Mesenchymal stem cell (in vitro differentiated cells and primary cell): ENCODE results near the gene PTMA.

Experiments
- DNase-seq: peaks from one replicate; pipeline ENCODE4 v3.0.0-alpha.2; 2013
- H2AFZ ChIP-seq: one replicate; pipeline ENCODE4 v1.6.1; 2013; ENCODE audit warnings: low read depth, mild to moderate bottlenecking, control low read depth, inconsistent platforms, low read length, moderate library complexity
- H2AK5ac ChIP-seq: 2 replicates; pipeline ENCODE4 v1.6.1; 2013; ENCODE audit warnings: low read length, moderate library complexity, mild to moderate bottlenecking, inconsistent platforms; ENCODE audit not compliant: severe bottlenecking
- H2BK120ac ChIP-seq: one replicate; pipeline ENCODE4 v1.6.1; 2013; ENCODE audit warnings: low read depth, mild to moderate bottlenecking, inconsistent platforms, low read length, moderate library complexity
- H2BK12ac ChIP-seq, 2 experiments: one replicate each; pipeline ENCODE4 v1.6.1; 2013; ENCODE audit warnings: inconsistent platforms in 2 of 2, low read length in 2 of 2, mild to moderate bottlenecking in 2 of 2, moderate library complexity in 2 of 2, control low read depth in 1 of 2
- H2BK15ac ChIP-seq: one replicate; pipeline ENCODE4 v1.6.1; 2013; ENCODE audit warnings: mild to moderate bottlenecking, low read depth, inconsistent platforms; ENCODE audit not compliant: poor library complexity, severe bottlenecking
- H2BK5ac ChIP-seq: 2 replicates; pipeline ENCODE4 v1.6.1; 2013; ENCODE audit warnings: low read depth, mild to moderate bottlenecking, low read length, control low read depth, inconsistent platforms; ENCODE audit not compliant: poor library complexity, severe bottlenecking
- H3K14ac ChIP-seq, 2 experiments: one replicate each; pipeline ENCODE4 v1.6.1; 2013; ENCODE audit warnings: inconsistent platforms in 2 of 2, low read length in 2 of 2, control low read depth in 1 of 2, mild to moderate bottlenecking in 1 of 2, moderate library complexity in 1 of 2
- H3K18ac ChIP-seq, 2 experiments: one replicate each; pipeline ENCODE4 v1.6.1; 2013; ENCODE audit warnings: inconsistent platforms in 2 of 2, low read length in 2 of 2, control low read depth in 1 of 2, low read depth in 1 of 2, mild to moderate bottlenecking in 1 of 2
- H3K23ac ChIP-seq, 2 experiments: one replicate each; pipeline ENCODE4 v1.6.1; 2013; ENCODE audit warnings: inconsistent platforms in 2 of 2, low read length in 2 of 2, mild to moderate bottlenecking in 2 of 2, moderate library complexity in 2 of 2, control low read depth in 1 of 2
- H3K27ac ChIP-seq: 2 replicates; pipeline ENCODE4 v1.5.1; 2013; ENCODE audit warnings: mild to moderate bottlenecking, moderate library complexity, low read length, control low read depth, inconsistent platforms; ENCODE audit not compliant: poor library complexity, severe bottlenecking
- H3K27me3 ChIP-seq, 2 experiments: 2 replicates each; pipeline versions ENCODE4 v1.6.1 to v1.7.0; 2013; ENCODE audit warnings: low read length in 2 of 2, mild to moderate bottlenecking in 2 of 2, moderate library complexity in 2 of 2, control low read depth in 1 of 2, inconsistent platforms in 1 of 2; ENCODE audit not compliant: control insufficient read depth in 1 of 2, insufficient read depth in 1 of 2
- H3K36me3 ChIP-seq, 2 experiments: 2 replicates each; pipeline versions ENCODE4 v1.6.1 to v1.7.0; 2013; ENCODE audit warnings: low read length in 2 of 2, control low read depth in 1 of 2, inconsistent platforms in 1 of 2, low read depth in 1 of 2, mild to moderate bottlenecking in 1 of 2; ENCODE audit not compliant: insufficient read depth in 2 of 2, control insufficient read depth in 1 of 2
- H3K4ac ChIP-seq, 2 experiments: one replicate each; pipeline ENCODE4 v1.6.1; 2013; ENCODE audit warnings: inconsistent platforms in 2 of 2, low read length in 2 of 2, mild to moderate bottlenecking in 2 of 2, moderate library complexity in 2 of 2, control low read depth in 1 of 2, low read depth in 1 of 2
- H3K4me1 ChIP-seq: 2 replicates; pipeline ENCODE4 v1.6.1; 2013; ENCODE audit warnings: low read depth, low read length, control low read depth; ENCODE audit not compliant: control insufficient read depth, insufficient read depth
- H3K4me2 ChIP-seq: 2 replicates; pipeline ENCODE4 v1.6.1; 2013; ENCODE audit warnings: low read length, mild to moderate bottlenecking, inconsistent platforms; ENCODE audit not compliant: poor library complexity, severe bottlenecking
- H3K4me3 ChIP-seq, 2 experiments: 2 replicates each; pipeline versions ENCODE4 v1.5.1 to v1.7.0; 2013; ENCODE audit warnings: low read length in 2 of 2, mild to moderate bottlenecking in 2 of 2, control low read depth in 1 of 2, low read depth in 1 of 2; ENCODE audit not compliant: insufficient read depth in 1 of 2
- H3K79me1 ChIP-seq: replicated peaks from 2 replicates; pipeline ENCODE4 v1.6.1; 2013; ENCODE audit warnings: mild to moderate bottlenecking, control low read depth, low read length, inconsistent platforms; ENCODE audit not compliant: poor library complexity, severe bottlenecking
- H3K9ac ChIP-seq: 2 replicates; pipeline ENCODE4 v1.7.0; 2013; ENCODE audit warnings: mild to moderate bottlenecking, low read length, moderate library complexity
- H3K9me3 ChIP-seq: 2 replicates; pipeline ENCODE4 v1.7.0; 2013; ENCODE audit warnings: mild to moderate bottlenecking, low read length; ENCODE audit not compliant: control insufficient read depth
- H4K8ac ChIP-seq: one replicate; pipeline ENCODE4 v1.6.1; 2013; ENCODE audit warnings: inconsistent platforms, mild to moderate bottlenecking, low read length, moderate library complexity
- H4K91ac ChIP-seq: one replicate; pipeline ENCODE4 v1.6.1; 2013; ENCODE audit warnings: mild to moderate bottlenecking, low read length, inconsistent platforms
- WGBS: methylation state at CpG from one replicate; pipeline ENCODE4 v1.1.7; 2013; ENCODE audit warnings: mixed read lengths; 5-methylcytosine and 5-hydroxymethylcytosine counted together

The PTMA gene

GRCh38 chr2:231667096-231667427 is 41.3 kb upstream of the PTMA start:
- peak overlapping the region; percentile 30 to 74 for H2BK12ac ChIP-seq
- H3K9me3 ChIP-seq = no peaks in the 10 kb centered on the region
- H2BK120ac ChIP-seq = peak overlapping the region; percentile 95
- H2AFZ ChIP-seq = no peak overlapping the region
- peaks cover 2% of the 10 kb centered on the region for H3K79me1 ChIP-seq
- peak overlapping the region; percentile 54 for H3K4me2 ChIP-seq
- H3K27ac ChIP-seq = peak overlapping the region; percentile 97
- no peak overlapping the region for H3K23ac ChIP-seq
- H3K18ac ChIP-seq = peak overlapping the region; percentile 82 to 95
- peak overlapping the region; percentile 28 for H2BK15ac ChIP-seq
- H3K36me3 ChIP-seq = no peaks in the 10 kb centered on the region
- H3K4me1 ChIP-seq = peaks cover 44% of the 10 kb centered on the region
- no peaks in the 10 kb centered on the region for H3K27me3 ChIP-seq
- peak overlapping the region; percentile 18 to 76 for H3K4me3 ChIP-seq
- H3K14ac ChIP-seq = no peak overlapping the region
- peak overlapping the region; percentile 88 for H4K8ac ChIP-seq
- peak overlapping the region; percentile 87 for H4K91ac ChIP-seq
- peak overlapping the region in 1 of 2 experiments; percentile 93 for H3K4ac ChIP-seq
- DNase-seq = no peak
- 35% methylated on average over 11 of the region's 11 CpGs for WGBS
- peak overlapping the region; percentile 96 for H3K9ac ChIP-seq
- H2BK5ac ChIP-seq = peak overlapping the region; percentile 58
- H2AK5ac ChIP-seq = peak overlapping the region; percentile 42

- peak overlapping the region; percentile 74 for H4K8ac ChIP-seq
- peak overlapping the region; percentile 95 for H2BK120ac ChIP-seq
- peaks cover 2% of the 10 kb centered on the region for H3K79me1 ChIP-seq
- peak overlapping the region; percentile 90 for H4K91ac ChIP-seq
- peaks cover 42% of the 10 kb centered on the region for H3K4me1 ChIP-seq
- no peaks in the 10 kb centered on the region for H3K36me3 ChIP-seq
- peak overlapping the region; percentile 15 to 95 for H3K18ac ChIP-seq
- H3K9ac ChIP-seq = peak overlapping the region; percentile 96
- H3K9me3 ChIP-seq = no peaks in the 10 kb centered on the region
- H2AFZ ChIP-seq = no peak overlapping the region
- no peaks in the 10 kb centered on the region for H3K27me3 ChIP-seq
- no peak overlapping the region for H2BK5ac ChIP-seq
- peak overlapping the region in 1 of 2 experiments; percentile 68 for H3K4ac ChIP-seq
- H2AK5ac ChIP-seq = peak overlapping the region; percentile 42
- H2BK12ac ChIP-seq = peak overlapping the region; percentile 61 to 85
- H3K23ac ChIP-seq = no peak overlapping the region
- DNase-seq = no peak
- H2BK15ac ChIP-seq = no peak overlapping the region
- no peak overlapping the region for H3K14ac ChIP-seq
- H3K4me2 ChIP-seq = no peak overlapping the region
- WGBS = 70% methylated on average over 7 of the region's 7 CpGs
- H3K27ac ChIP-seq = peak overlapping the region; percentile 97
- H3K4me3 ChIP-seq = no peak overlapping the region
Measured at GRCh38 chr2:231667496-231667895, 40.8 kb upstream of the PTMA start.

- no peaks in the 10 kb centered on the region for H3K36me3 ChIP-seq
- H2AK5ac ChIP-seq = no peak overlapping the region
- 94% methylated on average over 2 of the region's 2 CpGs for WGBS
- H3K27ac ChIP-seq = no peak overlapping the region
- no peak overlapping the region for H4K91ac ChIP-seq
- DNase-seq = no peak
- no peak overlapping the region for H3K14ac ChIP-seq
- H3K18ac ChIP-seq = no peak overlapping the region
- H3K4me2 ChIP-seq = no peak overlapping the region
- H3K23ac ChIP-seq = no peak overlapping the region
- H4K8ac ChIP-seq = no peak overlapping the region
- no peak overlapping the region for H3K9ac ChIP-seq
- no peaks in the 10 kb centered on the region for H3K27me3 ChIP-seq
- no peaks in the 10 kb centered on the region for H3K9me3 ChIP-seq
- no peak overlapping the region for H3K4me3 ChIP-seq
- H3K4me1 ChIP-seq = peaks cover 52% of the 10 kb centered on the region
- no peak overlapping the region for H2BK15ac ChIP-seq
- H2BK12ac ChIP-seq = peak overlapping the region in 1 of 2 experiments; percentile 15
- H2BK5ac ChIP-seq = no peak overlapping the region
- no peak overlapping the region for H2AFZ ChIP-seq
- H2BK120ac ChIP-seq = no peak overlapping the region
- H3K79me1 ChIP-seq = peaks cover 2% of the 10 kb centered on the region
- H3K4ac ChIP-seq = no peak overlapping the region
Measured at GRCh38 chr2:231668981-231669380, 39.3 kb upstream of the PTMA start.

- H2BK15ac ChIP-seq = no peak overlapping the region
- peak overlapping the region; percentile 29 to 87 for H2BK12ac ChIP-seq
- no peak overlapping the region for H3K9ac ChIP-seq
- DNase-seq = no peak
- H2AFZ ChIP-seq = no peak overlapping the region
- WGBS = 78% methylated on average over 17 of the region's 17 CpGs
- no peak overlapping the region for H3K23ac ChIP-seq
- peak overlapping the region in 1 of 2 experiments; percentile 75 for H3K18ac ChIP-seq
- no peaks in the 10 kb centered on the region for H3K79me1 ChIP-seq
- H3K27me3 ChIP-seq = no peaks in the 10 kb centered on the region
- peak overlapping the region in 1 of 2 experiments; percentile 64 for H3K14ac ChIP-seq
- peak overlapping the region; percentile 47 for H4K8ac ChIP-seq
- no peaks in the 10 kb centered on the region for H3K9me3 ChIP-seq
- H3K36me3 ChIP-seq = no peaks in the 10 kb centered on the region
- H3K4me1 ChIP-seq = peaks cover 54% of the 10 kb centered on the region
- peak overlapping the region; percentile 30 for H2AK5ac ChIP-seq
- no peak overlapping the region for H2BK120ac ChIP-seq
- no peak overlapping the region for H3K27ac ChIP-seq
- no peak overlapping the region for H3K4me2 ChIP-seq
- H3K4me3 ChIP-seq = no peak overlapping the region
- peak overlapping the region in 1 of 2 experiments; percentile 65 for H3K4ac ChIP-seq
- peak overlapping the region; percentile 5 for H4K91ac ChIP-seq
- H2BK5ac ChIP-seq = no peak overlapping the region
Measured at GRCh38 chr2:231671270-231672050, 36.9 kb upstream of the PTMA start.
